BJ (cell line): Measurements from ENCODE around the gene NR2F1-AS1. TPM values are rescaled to one million over a fixed set of nuclear protein-coding genes. Genes with fewer than 3 reads are reported as not detected.

Experiments used
- CTCF ChIA-PET: fragments of 350-600 bp; formaldehyde crosslinking; extraction: SDS; loops from one replicate; lab custom pipeline; 2021; ENCODE audit warnings: antibody characterized with exemption, inconsistent platforms; lab: Yijun Ruan, JAX
- POLR2A ChIA-PET: fragments of 300-600 bp; sonication (Branson Sonifier 250); formaldehyde crosslinking; extraction: SDS; loops from one replicate; lab custom pipeline; 2021; ENCODE audit warnings: antibody characterized with exemption; lab: Charles Lee
- DNase-seq: peaks from one replicate; pipeline ENCODE4 v3.0.0-alpha.2; 2011; ENCODE audit warnings: low read depth
- H3K27me3 ChIP-seq: 2 replicates; pipeline ENCODE4 v1.6.0; 2011; ENCODE audit warnings: low read length; ENCODE audit not compliant: control insufficient read depth, insufficient read depth
- H3K36me3 ChIP-seq: 2 replicates; pipeline ENCODE4 v1.5.1; 2011; ENCODE audit warnings: low read length; ENCODE audit not compliant: control insufficient read depth, insufficient read depth
- H3K4me3 ChIP-seq: 2 replicates; pipeline ENCODE4 v1.5.1; 2011; ENCODE audit warnings: low read depth, mild to moderate bottlenecking, control low read depth, low read length
- polyA plus RNA-seq: library from polyadenylated mRNA; depleted of rRNA; stranded (reverse); fragments of >200 nt; gene quantifications from 2 replicates; pipeline ENCODE4 v1.2.3, GENCODE V29; 2011
- TF ChIP-seq, protein P1 (sequence below): IDR thresholded peaks from 2 replicates; pipeline ENCODE4 v1.5.1; 2011; ENCODE audit warnings: low read depth, mild to moderate bottlenecking, control low read depth, inconsistent platforms, low read length, moderate library complexity; ENCODE audit not compliant: insufficient read depth

Gene NR2F1-AS1
- polyA plus RNA-seq, 1 experiment = 13.7 TPM

DNA sequence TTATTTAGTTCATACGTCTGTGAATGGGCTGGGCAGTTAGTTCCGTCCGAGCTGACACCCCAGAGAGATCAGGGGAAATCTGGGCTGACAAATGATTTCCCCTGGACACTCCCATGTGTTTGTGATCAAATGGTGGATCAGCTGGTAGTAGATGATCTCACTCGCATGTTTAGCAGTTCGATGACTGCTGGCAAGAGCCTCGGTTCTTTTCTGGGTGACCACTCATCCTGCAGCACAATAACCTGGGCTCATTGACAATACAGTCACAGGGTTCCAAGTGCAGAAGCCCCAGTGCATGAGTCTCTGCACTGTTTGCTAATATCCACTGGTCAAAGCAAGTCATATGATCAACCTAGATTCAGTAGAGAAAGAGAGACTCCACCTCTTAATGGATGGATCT, 155.9 kb downstream of the NR2F1-AS1 start:
- H3K27me3 ChIP-seq = no peaks in the 10 kb centered on the region
- ChIA-PET CTCF (no interaction called here), POLR2A (no interaction called here)
- no peak overlapping the region for H3K4me3 ChIP-seq
- DNase-seq = no peak
- TF ChIP-seq, protein P1, sequence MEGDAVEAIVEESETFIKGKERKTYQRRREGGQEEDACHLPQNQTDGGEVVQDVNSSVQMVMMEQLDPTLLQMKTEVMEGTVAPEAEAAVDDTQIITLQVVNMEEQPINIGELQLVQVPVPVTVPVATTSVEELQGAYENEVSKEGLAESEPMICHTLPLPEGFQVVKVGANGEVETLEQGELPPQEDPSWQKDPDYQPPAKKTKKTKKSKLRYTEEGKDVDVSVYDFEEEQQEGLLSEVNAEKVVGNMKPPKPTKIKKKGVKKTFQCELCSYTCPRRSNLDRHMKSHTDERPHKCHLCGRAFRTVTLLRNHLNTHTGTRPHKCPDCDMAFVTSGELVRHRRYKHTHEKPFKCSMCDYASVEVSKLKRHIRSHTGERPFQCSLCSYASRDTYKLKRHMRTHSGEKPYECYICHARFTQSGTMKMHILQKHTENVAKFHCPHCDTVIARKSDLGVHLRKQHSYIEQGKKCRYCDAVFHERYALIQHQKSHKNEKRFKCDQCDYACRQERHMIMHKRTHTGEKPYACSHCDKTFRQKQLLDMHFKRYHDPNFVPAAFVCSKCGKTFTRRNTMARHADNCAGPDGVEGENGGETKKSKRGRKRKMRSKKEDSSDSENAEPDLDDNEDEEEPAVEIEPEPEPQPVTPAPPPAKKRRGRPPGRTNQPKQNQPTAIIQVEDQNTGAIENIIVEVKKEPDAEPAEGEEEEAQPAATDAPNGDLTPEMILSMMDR = no peak
- H3K36me3 ChIP-seq = no peaks in the 10 kb centered on the region

DNA sequence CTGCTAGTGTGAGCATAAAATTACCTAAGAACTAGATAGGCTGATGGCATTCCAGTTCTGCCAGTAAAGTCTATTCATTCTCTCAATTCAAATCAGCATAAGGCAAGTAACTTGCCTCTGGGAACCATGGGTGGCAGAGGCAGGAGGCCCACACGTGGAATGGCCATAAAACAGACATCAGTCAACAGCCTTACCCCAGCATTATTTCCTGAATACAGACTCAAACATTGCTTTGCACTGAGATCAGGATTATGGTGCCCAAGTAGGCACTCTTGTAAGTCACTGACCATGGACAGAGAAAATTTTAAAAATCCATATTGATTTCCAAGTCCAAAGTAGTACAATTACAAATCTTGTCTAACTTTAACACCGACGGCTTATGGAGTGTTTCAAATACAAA, 157.7 kb downstream of the NR2F1-AS1 start:
- ChIA-PET POLR2A (no interaction called here), CTCF (interaction anchor here (1.0 kb wide), 1 partner anchor 8 kb away, joined by 5 read pairs; no protein-coding TSS in a partner anchor)
- no peaks in the 10 kb centered on the region for H3K27me3 ChIP-seq
- TF ChIP-seq, protein P1 = no peak
- no peak for DNase-seq
- H3K36me3 ChIP-seq = no peaks in the 10 kb centered on the region
- no peak overlapping the region for H3K4me3 ChIP-seq

DNA sequence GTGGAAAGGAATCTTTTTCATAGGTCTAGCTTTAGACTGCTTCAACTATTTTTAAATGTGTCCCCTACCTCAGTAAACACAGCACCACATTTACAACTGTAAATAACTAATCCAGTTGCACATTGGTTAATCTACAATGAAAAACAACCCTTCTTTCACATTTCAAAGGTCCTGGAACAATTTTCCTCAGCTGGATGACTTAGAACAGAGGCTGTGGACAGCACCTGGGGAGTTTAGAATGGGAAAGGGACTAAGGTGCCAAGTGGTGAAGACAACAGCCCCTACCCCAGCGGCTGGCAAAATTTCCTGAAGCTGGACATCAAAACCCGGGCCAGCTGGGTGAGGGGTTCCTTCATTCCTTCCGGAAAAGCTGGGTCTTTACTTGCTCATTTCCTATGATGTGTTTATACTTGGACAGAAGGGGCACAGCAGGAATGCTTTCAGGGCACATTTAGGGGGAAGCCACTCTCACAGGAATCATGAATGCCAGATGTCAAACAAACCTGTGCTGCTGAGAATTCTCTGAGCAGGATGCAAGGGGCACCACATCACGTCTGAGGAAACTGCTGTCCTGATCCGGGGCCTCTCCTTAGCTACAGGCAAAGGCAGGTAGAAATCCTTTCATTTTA, 158.3 kb downstream of the NR2F1-AS1 start:
- POLR2A ChIA-PET = no interaction called here
- TF ChIP-seq, protein P1 = no peak

DNA sequence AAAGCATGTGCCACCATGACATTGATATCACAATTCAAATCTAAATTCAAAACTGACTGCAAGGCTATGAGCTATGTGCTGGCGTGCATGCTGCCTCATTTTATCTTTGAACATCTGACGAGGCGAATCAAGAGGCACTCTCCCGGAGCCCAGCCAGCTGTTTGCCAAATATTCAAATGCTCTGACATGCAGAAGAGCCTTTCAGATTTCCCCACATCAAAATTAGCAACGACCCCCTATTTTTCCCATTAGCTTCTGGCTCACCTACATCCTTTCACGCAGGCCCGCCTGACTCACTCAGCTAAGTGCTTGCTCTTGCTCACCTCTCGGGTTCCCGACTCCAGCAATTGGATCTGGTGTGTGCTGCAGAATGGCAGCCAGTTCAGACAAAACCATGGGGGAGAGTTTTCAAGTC, 159.0 kb downstream of the NR2F1-AS1 start:
- DNase-seq = no peak
- Histone ChIP-seq H3K36me3 (no peaks in the 10 kb centered on the region), H3K4me3 (no peak overlapping the region), H3K27me3 (no peaks in the 10 kb centered on the region)
- POLR2A ChIA-PET = no interaction called here
- TF ChIP-seq, protein P1 = no peak
- CTCF ChIA-PET = interaction anchor here (1.0 kb wide), 1 partner anchor 9 kb away, joined by 5 read pairs; no protein-coding TSS in a partner anchor

More for the DNA sequence above, 158.3 kb downstream of the NR2F1-AS1 start:
- Histone ChIP-seq H3K36me3 (no peaks in the 10 kb centered on the region), H3K27me3 (no peaks in the 10 kb centered on the region), H3K4me3 (no peak overlapping the region)
- CTCF ChIA-PET = interaction anchor here (1.0 kb wide), 1 partner anchor 9 kb away, joined by 5 read pairs; no protein-coding TSS in a partner anchor
- DNase-seq = no peak

DNA sequence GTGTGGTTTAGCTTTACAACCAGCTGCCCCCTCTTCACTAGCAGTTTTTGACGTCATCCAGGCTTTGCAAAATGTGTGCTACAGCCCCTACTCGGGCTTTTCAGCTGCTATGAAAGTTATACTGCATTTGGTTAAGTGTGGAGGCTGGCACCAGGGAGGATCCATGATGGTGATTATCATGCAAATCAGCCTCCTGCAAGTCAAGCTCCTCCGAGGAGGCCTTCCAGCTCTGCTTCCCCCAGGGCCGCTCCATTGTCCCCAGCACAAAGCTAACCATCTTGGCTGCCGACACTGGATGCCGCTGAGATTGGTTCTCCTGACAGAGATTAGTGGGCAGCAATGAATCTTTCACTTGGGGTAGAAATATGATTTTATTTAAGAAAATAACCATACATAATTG, 159.6 kb downstream of the NR2F1-AS1 start:
- ChIA-PET POLR2A (no interaction called here), CTCF (no interaction called here)
- TF ChIP-seq, protein P1 = no peak
- Histone ChIP-seq H3K27me3 (no peaks in the 10 kb centered on the region), H3K4me3 (no peak overlapping the region), H3K36me3 (no peaks in the 10 kb centered on the region)
- DNase-seq = no peak
